Bronchial epithelial cell (primary cell): ENCODE data around the gene AAK1. TPM values are rescaled to one million over a fixed set of nuclear protein-coding genes. Genes with fewer than 3 reads are reported as not detected.
A peak's percentile ranks its signal among the peaks of the same experiment; 100 is the strongest.

Source experiments
- DNase-seq: peaks from one replicate; pipeline ENCODE4 v3.0.0-alpha.2; 2010; ENCODE audit warnings: low read depth
- FAIRE-seq: peaks from 2 replicates; lab custom pipeline; 2011; peaks lifted over from hg19 to GRCh38; lab: Jason Lieb, UNC
- H3K27me3 ChIP-seq: 2 replicates; pipeline ENCODE4 v1.5.1; 2011; ENCODE audit warnings: low read length; ENCODE audit not compliant: control insufficient read depth, insufficient read depth
- H3K36me3 ChIP-seq: 2 replicates; pipeline ENCODE4 v1.5.1; 2011; ENCODE audit warnings: low read length; ENCODE audit not compliant: control insufficient read depth, insufficient read depth
- H3K4me3 ChIP-seq: 2 replicates; pipeline ENCODE4 v1.5.1; 2011; ENCODE audit warnings: mild to moderate bottlenecking, low read depth, low read length, control low read depth
- CTCF ChIP-seq: IDR thresholded peaks from 2 replicates; pipeline ENCODE4 v1.5.1; 2011; ENCODE audit warnings: mild to moderate bottlenecking, moderate library complexity, low read length, control low read depth, inconsistent platforms; ENCODE audit not compliant: insufficient read depth, severe bottlenecking
- total RNA-seq: library from RNA; depleted of rRNA; stranded (reverse); fragments of >200 nt; gene quantifications from 2 replicates; pipeline ENCODE4 v1.2.1, GENCODE V29; 2014

Gene AAK1
- total RNA-seq, 1 donor from 2014 or later = 17.9 TPM

- H3K27me3 ChIP-seq = no peaks in the 10 kb centered on the region
- no peak for DNase-seq
- H3K36me3 ChIP-seq = peaks cover 5% of the 10 kb centered on the region
- H3K4me3 ChIP-seq = no peak overlapping the region
- no peak for FAIRE-seq
- no peak for TF ChIP-seq CTCF
Observed at GRCh38 chr2:69547984-69548715, 95.4 kb downstream of the AAK1 start.

- TF ChIP-seq CTCF = no peak
- peaks cover 5% of the 10 kb centered on the region for H3K36me3 ChIP-seq
- DNase-seq = no peak
- H3K27me3 ChIP-seq = no peaks in the 10 kb centered on the region
- no peak overlapping the region for H3K4me3 ChIP-seq
- no peak for FAIRE-seq
Observed at GRCh38 chr2:69546646-69547045, 96.9 kb downstream of the AAK1 start.

GRCh38 chr2:69545477-69545932, 98.0 kb downstream of the AAK1 start:
- peak; percentile 93 for FAIRE-seq
- no peak for TF ChIP-seq CTCF
- H3K27me3 ChIP-seq = no peaks in the 10 kb centered on the region
- no peak for DNase-seq
- no peak overlapping the region for H3K4me3 ChIP-seq
- peaks cover 5% of the 10 kb centered on the region for H3K36me3 ChIP-seq

GRCh38 chr2:69544951-69545350, 98.6 kb downstream of the AAK1 start:
- no peak for TF ChIP-seq CTCF
- FAIRE-seq (no peak), DNase-seq (no peak)
- Histone ChIP-seq H3K4me3 (no peak overlapping the region), H3K36me3 (peaks cover 5% of the 10 kb centered on the region), H3K27me3 (no peaks in the 10 kb centered on the region)

GRCh38 chr2:69539549-69539908, 104.0 kb downstream of the AAK1 start:
- Histone ChIP-seq H3K27me3 (no peaks in the 10 kb centered on the region), H3K4me3 (no peak overlapping the region), H3K36me3 (peaks cover 10% of the 10 kb centered on the region)
- no peak for TF ChIP-seq CTCF
- DNase-seq (no peak), FAIRE-seq (no peak)
